Measurements from ENCODE around the gene ZBTB24.
A peak's percentile ranks its signal among the peaks of the same experiment; 100 is the strongest.

The ZBTB24 gene

DNA sequence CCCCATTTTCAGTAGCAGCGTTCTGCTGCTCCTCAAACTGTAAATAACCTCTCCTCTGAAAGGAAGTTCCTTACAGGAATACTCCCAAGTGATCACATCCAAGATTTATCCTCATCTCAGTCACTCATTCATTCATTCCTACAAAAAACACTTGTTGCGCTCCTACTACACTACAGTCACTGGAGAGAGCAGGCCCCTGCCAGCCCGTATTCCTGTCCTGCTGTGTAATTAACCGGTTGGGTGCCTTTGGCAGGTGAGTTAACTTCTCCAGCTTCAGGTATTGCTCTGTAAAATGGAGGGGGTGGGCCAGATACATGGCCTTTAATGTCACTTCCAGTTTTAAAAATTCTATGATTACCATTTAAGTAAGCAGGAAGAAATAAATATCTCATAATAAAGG, 15.0 kb upstream of the ZBTB24 start:
- no peak for DNase-seq (ENCODE audit: low spot score)

DNA sequence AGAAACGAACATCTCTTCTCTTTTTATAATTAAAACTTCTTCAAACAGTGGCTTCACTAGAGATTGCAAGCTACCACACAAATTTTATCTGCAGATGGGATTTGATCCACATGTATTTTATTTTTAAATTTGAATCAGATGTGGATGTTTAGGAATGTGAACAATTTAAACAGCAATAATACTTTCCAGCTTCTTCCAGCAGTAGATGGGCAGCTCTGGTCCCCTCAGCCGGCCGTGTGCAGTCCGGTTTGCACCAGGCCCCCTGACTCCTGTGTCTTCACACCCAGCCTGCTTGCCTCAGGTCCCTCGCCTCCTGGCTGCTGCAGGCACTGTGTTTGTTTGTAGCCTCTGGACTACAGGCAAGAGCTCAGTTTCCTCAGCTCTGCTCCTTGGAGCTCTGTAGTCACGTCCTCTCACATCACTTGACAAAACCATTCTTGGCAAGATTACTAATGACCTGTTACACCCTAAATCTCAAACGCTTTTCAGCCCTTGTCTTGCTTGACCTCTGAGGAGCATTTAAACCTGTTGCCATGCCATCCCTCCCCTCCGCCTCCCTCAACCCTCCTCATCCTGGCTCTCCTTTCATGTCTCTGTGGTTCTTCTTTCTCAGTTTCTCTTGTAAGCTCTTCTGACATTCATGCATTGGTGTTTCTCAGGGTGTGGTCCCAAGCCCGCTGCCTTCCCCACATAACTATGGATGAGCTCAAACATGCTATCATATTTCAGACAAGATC, 13.2 kb upstream of the ZBTB24 start:
- DNase-seq (ENCODE audit: low spot score): no peak

DNA sequence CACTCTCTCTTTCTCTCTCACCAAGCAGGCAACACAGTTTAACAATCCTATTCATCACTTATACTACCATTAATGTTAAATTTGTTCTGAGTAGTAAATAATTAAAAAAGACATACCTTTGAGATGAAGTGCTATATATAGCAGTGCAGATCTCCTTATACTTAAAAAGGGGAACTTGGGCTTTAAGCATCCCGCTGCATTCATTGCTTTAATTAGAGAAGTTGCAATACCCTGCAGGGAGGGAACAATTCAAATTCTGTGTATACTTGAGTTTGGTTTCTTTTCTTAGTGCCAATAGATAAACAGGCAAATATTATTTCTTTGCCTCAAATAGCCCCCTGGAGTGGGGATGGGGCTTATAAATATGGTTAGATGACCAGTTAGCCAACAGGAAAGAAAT, 10.8 kb upstream of the ZBTB24 start:
- DNase-seq (ENCODE audit: low spot score): no peak

DNA sequence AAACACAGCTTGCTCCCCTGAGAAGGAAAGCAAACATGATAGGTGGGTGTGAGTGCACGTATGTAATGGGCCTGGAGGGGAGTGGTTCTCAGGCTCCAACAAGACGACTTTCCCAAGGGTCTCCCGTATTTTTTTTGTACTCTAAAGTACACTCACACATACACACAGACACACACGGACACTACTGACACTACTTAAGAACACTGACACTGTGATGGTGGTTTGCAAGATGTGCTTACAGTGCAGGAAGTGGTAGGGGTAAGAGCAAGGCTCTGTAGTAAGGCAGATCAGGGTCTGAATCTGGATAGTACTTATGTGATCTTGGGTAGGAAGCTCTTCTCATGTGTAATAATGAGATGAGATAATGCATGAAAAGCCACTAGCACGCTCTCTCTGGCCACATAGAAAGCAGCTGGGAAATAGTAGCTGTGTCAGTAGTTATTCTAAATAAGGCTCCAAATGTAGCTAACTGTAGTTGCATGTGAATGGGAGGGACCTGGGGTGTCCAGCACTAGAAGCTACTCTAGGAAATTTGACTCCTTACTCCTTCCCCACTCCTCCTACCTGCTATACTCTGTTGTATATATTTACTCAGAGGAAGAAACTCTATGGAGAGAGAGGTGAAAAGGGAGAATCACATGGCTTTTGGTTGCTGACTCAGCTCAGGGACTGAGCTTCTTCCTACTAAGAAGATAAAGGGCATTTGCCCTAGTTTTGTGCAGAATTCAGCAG, 8.4 kb upstream of the ZBTB24 start:
- DNase-seq (ENCODE audit: low spot score): peak; percentile 45

DNA sequence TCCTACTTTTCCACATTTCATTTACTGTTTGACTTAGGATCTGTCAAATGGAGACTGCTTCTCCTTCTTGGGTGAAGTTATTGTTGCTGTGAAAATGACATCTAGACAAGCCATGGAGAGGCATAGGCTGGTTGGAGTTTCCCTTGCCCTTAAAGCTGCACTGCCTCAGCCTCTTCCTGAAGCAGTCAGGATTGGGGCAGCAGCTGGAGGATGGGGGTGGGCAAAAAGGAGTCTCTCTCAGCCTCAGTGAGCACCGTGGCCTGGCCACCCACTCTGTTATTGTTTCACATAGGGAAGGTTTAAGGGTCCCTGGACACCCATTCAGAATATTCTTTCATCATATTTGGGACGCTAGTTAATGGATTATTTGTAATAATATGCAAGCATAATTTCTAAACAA, 7.7 kb upstream of the ZBTB24 start:
- DNase-seq (ENCODE audit: low spot score): no peak

DNA sequence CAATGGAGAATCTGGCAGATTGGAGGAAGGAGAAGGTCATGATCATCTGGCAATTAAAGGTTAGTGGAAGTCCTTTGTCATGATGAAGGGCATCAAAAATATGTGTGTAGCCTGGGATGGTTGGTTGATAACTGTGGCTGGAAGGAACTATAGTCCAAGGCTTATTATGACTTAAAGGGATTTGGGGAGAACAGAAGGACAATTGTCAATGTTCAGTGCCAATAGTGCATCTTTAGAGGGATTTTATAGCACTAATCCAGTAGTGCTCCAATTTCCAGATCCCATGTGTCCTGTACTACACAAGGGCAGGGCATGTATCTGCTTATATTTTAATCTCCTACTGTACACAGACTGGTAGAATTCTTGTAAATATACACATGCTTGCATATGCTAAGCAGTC, 5.0 kb upstream of the ZBTB24 start:
- no peak for DNase-seq (ENCODE audit: low spot score)

DNA sequence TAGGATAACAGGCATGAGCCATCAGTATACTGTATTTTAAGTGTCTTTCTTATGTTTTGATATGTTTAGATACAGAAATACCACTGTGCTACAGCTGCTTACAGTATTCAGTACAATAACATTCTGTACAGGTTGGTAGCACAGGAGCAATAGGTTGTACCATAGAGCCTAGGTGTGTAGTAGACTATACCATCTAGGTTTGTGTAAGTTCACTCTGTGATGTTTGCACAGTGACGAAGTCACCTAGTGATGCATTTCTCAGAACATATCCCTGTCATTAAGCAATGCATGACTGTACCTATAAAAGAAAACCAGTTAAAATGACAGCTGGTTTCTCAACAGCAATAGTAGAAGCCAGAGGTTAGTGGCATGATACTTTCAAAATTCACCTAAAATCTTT, 3.0 kb upstream of the ZBTB24 start:
- DNase-seq (ENCODE audit: low spot score): no peak

DNA sequence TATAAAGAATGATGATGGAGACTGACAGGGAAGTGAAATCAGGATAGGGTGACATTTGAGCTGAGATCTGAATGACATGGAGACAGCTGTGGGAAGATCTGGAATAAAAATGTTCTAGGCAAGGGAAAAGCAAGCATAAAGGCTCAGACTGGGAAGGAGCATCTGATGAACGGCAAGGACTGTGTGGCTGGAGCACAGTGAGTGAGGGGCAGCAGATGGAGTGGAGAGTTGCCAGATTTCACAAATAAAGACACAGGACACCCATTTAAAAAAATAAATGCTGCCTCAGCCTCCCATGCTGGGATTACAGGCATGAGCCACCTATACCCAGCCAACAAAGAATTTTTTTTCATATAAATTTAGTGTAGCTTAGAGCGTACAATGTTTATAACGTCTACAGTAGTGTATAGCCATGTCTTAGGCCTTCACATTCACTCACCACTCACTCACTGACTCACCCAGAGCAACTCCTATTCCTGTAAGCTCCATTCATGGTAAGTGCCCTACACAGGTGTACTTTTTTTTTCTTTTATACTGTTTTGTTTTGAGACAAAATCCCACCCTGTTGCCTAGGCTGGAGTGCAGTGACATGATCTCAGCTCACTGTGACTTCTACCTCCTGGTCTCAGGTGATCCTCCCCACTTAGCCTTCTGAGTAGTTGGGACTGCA, 2.4 kb upstream of the ZBTB24 start:
- DNase-seq (ENCODE audit: low spot score): no peak

DNA sequence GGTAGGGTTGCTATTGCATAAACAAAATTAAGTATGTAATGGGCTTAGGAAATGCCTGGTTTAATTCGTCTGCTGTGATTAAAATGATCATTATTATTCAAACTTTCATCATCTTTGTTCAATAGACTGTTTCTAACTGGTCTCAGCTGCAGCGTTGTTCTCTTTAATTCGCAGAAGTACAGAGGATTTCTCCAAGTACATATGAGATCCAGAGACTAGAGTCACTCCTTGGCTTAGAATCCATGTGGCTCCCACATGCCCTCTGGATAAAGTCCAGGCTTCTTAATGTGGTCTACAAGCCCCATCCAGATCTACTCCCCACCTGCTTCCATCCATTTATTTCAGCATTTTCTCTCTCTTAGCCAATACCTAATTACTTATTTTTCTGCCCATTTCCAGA, 1.1 kb upstream of the ZBTB24 start:
- no peak for DNase-seq (ENCODE audit: low spot score)

DNA sequence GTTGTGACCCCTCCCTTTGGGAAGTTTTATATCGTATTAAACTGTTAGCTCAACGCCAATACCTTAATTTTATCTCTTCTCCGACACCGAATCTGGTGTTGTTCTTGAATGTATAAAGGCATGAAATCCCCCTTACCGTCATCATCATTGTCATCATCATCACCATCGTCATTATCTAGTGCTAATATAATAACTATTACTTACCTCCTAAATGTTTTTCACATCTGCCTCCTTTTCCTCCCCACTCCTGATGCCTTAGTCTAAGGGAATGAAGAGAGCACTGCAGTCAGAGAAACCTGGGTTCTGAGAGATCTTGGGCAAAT, 677 bp upstream of the ZBTB24 start:
- no peak for DNase-seq (ENCODE audit: low spot score)

DNA sequence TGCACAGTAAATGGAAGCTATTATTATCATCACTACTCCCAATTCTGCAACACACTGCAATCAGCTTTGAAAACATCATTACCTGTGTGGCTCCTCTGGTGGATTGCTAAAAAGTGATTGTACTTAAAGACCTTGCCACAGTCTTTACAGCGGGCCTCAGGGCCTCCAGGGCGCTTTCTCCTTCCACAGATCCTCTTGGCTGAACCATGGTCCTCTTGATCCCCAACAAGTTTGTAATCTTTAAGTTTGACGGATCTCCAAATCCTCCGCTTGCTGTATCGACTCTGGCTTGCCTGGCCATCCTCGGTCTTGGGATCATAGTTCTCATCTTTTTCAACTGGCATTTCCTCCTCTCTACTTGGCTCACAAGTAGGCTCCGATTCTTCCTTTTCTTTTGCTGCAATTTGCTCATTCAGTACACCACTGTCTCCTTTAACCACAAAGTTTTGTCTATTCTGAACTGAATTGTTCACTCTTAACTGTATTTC, 2.0 kb downstream of the ZBTB24 start:
- DNase-seq (ENCODE audit: low spot score): no peak

DNA sequence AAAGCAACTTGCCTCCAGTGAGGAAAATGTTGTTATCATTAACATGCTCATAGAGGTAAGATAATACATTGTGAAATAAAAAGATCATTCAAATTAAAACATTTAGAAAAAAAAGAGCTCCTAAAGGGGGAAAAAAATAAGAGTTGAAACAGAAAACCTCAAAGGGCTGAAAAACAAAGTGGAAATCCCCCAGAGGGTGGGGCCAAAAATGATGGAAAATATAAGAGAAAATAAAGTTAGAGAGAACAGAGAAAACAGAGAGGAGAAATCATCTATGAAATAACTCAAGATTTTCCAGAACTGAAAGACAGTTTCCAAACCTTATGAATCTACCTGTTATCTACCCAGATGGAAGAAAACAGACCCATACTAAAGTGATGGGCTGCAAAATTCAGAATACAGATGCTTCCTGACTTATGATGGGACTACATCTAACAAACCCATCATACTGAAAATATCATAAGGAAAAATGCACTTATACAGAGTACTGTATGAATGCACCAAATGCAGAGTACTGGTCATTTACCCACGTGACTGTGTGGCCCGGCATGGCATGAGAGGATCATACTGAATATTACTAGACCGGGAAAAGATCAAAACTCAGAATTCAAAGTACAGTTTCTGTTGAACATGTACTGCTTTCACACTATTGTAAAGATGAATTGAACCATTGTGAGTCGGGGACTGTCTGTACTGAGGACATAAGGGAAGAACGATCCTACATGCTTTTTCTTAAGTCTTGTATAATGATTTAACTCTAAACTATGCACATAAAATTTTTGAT, 4.0 kb downstream of the ZBTB24 start:
- peak; percentile 37 for DNase-seq (ENCODE audit: low spot score)

DNA sequence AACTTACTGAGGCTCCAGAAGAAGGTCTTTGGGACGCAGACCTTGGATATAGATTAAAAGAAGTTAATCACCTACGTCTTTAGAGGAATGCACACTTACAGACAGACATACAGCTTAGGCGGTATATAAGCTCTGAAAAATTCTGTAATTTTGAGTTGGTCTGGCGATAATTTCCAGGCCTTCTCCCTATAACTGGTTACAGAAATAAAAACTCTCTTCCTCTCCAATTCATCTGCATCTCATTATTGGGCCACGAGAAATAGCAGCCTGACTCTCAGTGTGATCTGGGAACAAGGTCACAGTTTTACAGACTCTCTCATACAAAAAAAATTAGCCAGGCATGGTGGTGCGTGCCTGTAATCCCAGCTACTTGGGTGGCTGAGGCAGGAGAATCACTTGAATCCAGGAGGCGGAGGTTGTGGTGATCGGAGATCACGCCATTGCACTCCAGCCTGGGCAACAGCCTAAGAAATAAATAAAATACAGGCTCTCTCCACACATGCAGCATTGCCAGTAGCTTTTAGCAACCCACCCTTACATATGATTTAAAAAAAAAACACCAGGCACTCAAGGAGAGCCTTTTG, 4.7 kb downstream of the ZBTB24 start:
- no peak for DNase-seq (ENCODE audit: low spot score)

DNA sequence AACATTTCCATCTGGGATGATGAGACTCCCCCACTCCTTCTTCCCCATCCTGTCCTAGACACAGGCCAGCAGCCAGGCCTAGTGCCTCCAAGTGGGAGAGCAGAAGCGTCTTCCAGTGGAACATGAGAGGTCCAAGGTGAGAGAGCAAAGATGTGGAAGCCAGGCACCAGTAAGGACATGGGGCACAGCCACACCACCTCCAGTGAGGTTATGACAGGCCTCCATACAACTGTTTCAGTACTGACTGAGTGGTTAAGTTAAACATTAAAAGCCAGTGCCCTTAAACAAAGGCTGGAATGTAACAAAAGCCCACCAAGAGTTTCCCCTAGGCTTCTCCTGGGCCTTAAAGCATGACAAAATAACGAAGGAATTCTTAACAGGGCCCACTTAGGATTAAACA, 5.3 kb downstream of the ZBTB24 start:
- DNase-seq (ENCODE audit: low spot score): no peak

DNA sequence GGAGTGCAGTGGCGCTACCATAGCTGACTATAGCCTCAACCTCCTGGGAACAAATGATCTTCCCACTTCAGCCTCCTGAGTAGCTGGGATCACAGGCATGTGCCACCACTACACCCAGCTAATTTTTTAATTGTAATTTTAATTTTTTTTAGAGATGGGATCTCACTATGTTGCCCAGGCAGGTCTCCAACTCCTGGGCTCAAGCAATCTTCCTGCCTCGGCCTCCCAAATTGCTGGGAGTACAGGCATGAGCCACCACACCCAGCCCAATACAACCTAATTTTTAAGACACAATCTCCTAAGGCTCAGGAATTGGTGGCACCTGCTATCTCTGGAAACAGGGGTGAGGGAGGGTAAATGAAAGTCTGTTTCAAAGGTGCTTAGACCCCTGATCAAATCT, 5.8 kb downstream of the ZBTB24 start:
- DNase-seq (ENCODE audit: low spot score): no peak

DNA sequence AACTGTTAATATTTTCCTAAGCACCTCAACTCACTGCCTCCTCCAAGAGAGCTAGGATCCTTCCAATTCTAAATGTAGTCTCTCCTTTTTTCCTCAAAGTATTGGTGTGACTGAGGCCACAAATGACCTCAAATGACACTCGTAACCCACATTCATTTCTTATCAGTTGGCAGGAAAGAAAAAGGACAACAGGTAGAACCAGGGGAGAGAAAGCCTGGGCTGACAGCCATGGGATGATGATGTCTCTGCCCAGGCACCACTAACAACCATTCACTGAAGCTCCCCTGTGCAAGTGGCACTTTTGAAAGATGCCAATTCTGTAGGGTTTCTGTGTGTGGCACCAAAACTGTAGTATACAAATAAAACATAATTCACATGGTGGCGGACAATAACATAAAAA, 7.4 kb downstream of the ZBTB24 start:
- DNase-seq (ENCODE audit: low spot score): no peak

DNA sequence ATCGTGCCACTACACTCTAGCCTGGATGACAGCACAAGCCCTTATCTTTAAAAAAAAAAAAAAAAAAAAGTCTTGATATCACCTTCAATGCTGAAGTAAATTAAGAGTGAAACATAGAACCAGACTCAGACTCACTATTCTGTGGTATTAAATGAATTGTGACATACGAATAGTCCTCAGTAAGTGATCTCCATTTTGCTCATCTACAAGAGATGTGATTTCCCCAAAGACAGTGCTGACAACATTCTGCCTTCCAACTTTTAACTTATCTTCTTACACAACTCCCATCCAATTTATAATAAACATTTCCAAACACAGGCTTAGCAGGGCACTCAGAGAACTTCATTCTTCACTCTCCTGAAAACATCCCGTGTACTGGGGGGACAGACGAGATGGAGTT, 8.0 kb downstream of the ZBTB24 start:
- no peak for DNase-seq (ENCODE audit: low spot score)

DNA sequence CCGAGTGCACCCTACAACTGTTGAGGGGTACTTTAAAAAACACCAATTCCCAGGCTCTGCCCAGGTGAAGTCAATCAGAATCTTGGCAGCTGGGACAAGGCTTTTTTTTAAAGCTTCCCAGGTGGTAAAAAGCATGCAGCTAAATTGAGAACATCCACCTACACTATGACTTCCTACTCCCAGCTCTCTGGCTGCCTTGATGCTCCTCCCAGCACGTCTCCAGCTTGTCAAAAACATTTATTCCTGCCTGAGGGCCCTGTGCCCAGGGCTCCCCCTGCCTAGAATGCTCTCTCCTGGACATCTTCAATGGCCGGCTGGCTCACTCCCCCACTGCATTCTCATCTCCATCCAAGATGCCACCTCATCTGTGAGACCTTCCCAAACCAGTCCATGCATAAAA, 9.9 kb downstream of the ZBTB24 start:
- DNase-seq (ENCODE audit: low spot score): no peak

DNA sequence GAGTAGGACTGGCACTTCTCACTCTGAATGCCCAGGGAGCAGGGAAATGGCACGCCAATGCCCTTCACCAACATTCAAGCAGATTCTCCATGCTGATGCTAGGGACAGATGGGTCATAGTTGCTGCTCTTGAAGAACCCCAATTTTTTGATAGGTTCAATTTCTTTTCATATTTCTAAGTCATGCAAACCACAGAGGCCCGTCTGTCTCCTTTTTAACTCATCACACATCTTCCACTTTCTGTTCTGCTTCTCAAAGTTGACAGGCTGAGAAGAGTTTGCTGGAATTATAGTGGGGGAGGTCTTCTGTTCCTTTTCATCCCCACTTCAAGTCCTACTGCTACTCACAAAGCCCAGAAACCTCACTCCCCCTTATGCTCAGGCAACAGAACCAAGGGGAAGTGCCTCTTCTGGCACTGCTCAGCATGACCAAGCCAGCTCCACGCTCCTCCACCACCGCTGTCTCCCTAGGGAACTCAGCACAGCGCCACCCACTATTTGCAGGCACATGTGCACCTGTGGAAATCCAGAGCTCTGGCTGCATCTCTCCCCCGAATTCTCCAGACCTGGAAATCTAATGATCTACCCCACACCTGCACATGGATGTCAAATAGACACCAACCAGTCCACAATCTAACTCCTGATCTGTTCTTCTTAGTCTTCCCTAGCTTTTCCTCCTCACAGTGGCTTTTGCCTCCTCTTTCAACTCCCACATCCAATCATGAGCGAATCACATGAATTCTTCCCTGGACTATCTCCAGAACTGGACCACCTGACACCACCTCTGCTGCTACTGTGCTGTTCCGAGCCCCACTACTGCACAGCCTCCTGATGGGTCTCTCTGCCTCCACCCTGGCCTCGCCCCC, 10.7 kb downstream of the ZBTB24 start:
- no peak for DNase-seq (ENCODE audit: low spot score)

DNA sequence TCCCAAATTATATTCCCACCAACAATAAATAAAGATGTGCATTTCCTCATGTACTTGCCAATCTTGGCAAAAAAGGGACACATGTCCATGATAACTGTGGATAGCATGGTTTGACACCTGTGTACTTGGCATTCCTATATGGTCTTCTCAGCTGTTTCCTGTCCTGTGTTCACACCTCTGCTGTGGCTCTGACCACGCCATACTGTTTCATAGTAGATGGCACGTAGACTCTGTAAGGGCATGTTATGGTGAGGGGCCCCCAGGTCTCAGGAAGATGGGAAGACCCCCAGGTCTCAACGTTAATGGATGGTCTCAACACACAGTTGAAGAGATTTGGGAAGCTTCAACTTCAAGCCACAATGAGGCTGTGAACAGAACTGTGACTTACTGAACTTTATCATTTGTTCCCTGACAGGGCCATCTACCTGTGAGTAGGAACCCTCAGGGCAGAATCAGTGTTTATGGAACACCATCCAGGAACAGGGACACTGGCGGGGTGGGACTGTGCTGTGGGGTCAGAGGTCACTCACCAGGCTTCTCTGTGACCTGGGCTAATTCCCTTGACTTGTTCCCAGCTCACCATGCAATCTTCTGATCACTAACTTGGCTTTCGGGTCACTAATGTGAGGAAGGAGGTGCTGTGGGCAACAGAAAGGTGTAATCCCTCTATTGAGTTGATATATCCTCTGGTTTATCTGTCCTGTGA, 11.8 kb downstream of the ZBTB24 start:
- no peak for DNase-seq (ENCODE audit: low spot score)

Data from CD4-positive, alpha-beta T cell treated with Interleukin-2 at 100 ng/mL for 4 hours (primary cell).